HEK293 (cell line): ENCODE measurements around the gene IREB2.

Experiments used
- CTCF ChIA-PET: fragments of 350-600 bp; formaldehyde crosslinking; extraction: SDS; loops from one replicate; lab custom pipeline; 2021; ENCODE audit warnings: antibody characterized with exemption; lab: Yijun Ruan, JAX
- POLR2A ChIA-PET: fragments of 300-600 bp; formaldehyde crosslinking; extraction: SDS; loops from one replicate; lab custom pipeline; 2020; ENCODE audit warnings: antibody characterized with exemption, inconsistent platforms; lab: Yijun Ruan, JAX
- H3K27ac ChIP-seq: fragments of 200-500 bp; sonication (Bioruptor generic); 2 replicates; pipeline ENCODE4 v1.5.1; 2014; ENCODE audit warnings: low read depth, low read length, control low read depth, inconsistent platforms; ENCODE audit errors: extremely low read depth
- H3K36me3 ChIP-seq, 2 experiments: fragments of 200-500 bp in 1 of 2; sonication (Bioruptor generic) in 1 of 2; 1 replicate in 1 of 2; 2 replicates in 1 of 2; pipeline ENCODE4 v1.5.1; 2014 to 2017; ENCODE audit warnings: inconsistent platforms in 2 of 2, low read length in 2 of 2; ENCODE audit not compliant: control insufficient read depth in 2 of 2, insufficient read depth in 1 of 2
- H3K4me1 ChIP-seq: fragments of 200-500 bp; sonication (Bioruptor generic); 2 replicates; pipeline ENCODE4 v1.5.1; 2014; ENCODE audit warnings: mild to moderate bottlenecking, low read length, inconsistent platforms; ENCODE audit not compliant: control insufficient read depth, insufficient read depth
- H3K4me3 ChIP-seq: 2 replicates; pipeline ENCODE4 v1.5.1; 2011; ENCODE audit warnings: low read depth, mild to moderate bottlenecking, control low read depth, low read length, moderate library complexity
- H3K9me3 ChIP-seq: fragments of 200-500 bp; sonication (Bioruptor generic); 2 replicates; pipeline ENCODE4 v1.5.1; 2014; ENCODE audit warnings: low read depth, low read length, inconsistent platforms; ENCODE audit not compliant: control insufficient read depth, insufficient read depth
- BCL11A ChIP-seq: fragments of 450-650 bp; formaldehyde crosslinking; IDR thresholded peaks from 2 replicates; pipeline ENCODE4 v1.5.1; 2016; ENCODE audit warnings: low read depth, missing biosample characterization, missing genetic modification characterization
- EGR2 ChIP-seq: fragments of 450-650 bp; formaldehyde crosslinking; IDR thresholded peaks from 2 replicates; pipeline ENCODE4 v1.5.1; 2016; ENCODE audit warnings: low read depth, missing biosample characterization, missing genetic modification characterization
- MZF1 ChIP-seq: fragments of 450-650 bp; formaldehyde crosslinking; IDR thresholded peaks from 2 replicates; pipeline ENCODE4 v1.5.1; 2017; ENCODE audit warnings: missing biosample characterization, missing genetic modification characterization, borderline replicate concordance
- REPIN1 ChIP-seq: fragments of 450-650 bp; formaldehyde crosslinking; IDR thresholded peaks from 2 replicates; pipeline ENCODE4 v1.5.1; 2017; ENCODE audit warnings: missing biosample characterization, missing genetic modification characterization, low read depth
- SCRT2 ChIP-seq: fragments of 450-650 bp; formaldehyde crosslinking; IDR thresholded peaks from 2 replicates; pipeline ENCODE4 v1.5.1; 2016; ENCODE audit warnings: missing biosample characterization, missing genetic modification characterization
- SP2 ChIP-seq: fragments of 450-650 bp; formaldehyde crosslinking; IDR thresholded peaks from 2 replicates; pipeline ENCODE4 v1.5.1; 2016; ENCODE audit warnings: missing biosample characterization, missing genetic modification characterization
- SP7 ChIP-seq: fragments of 450-650 bp; formaldehyde crosslinking; IDR thresholded peaks from 2 replicates; pipeline ENCODE4 v1.5.1; 2016; ENCODE audit warnings: missing biosample characterization, missing genetic modification characterization
- TRIM28 ChIP-seq: IDR thresholded peaks from 2 replicates; pipeline ENCODE4 v1.6.1; 2011; ENCODE audit warnings: low read length, control low read depth, borderline replicate concordance
- ZFP69B ChIP-seq: fragments of 450-650 bp; formaldehyde crosslinking; IDR thresholded peaks from 2 replicates; pipeline ENCODE4 v1.5.1; 2016; ENCODE audit warnings: missing biosample characterization, missing genetic modification characterization
- ZNF10 ChIP-seq: fragments of 450-650 bp; formaldehyde crosslinking; IDR thresholded peaks from 2 replicates; pipeline ENCODE4 v1.5.1; 2017; ENCODE audit warnings: missing biosample characterization, missing genetic modification characterization
- ZNF184 ChIP-seq: fragments of 450-650 bp; IDR thresholded peaks from 2 replicates; pipeline ENCODE4 v1.5.1; 2018; ENCODE audit warnings: missing biosample characterization, mild to moderate bottlenecking, missing genetic modification characterization
- ZNF19 ChIP-seq: fragments of 450-650 bp; formaldehyde crosslinking; IDR thresholded peaks from 2 replicates; pipeline ENCODE4; 2016; ENCODE audit warnings: missing biosample characterization, missing genetic modification characterization, low read depth
- ZNF23 ChIP-seq: fragments of 450-650 bp; formaldehyde crosslinking; IDR thresholded peaks from 2 replicates; pipeline ENCODE4 v1.5.1; 2016; ENCODE audit warnings: missing biosample characterization, missing genetic modification characterization, borderline replicate concordance
- ZNF274 ChIP-seq, 2 experiments: fragments of 200-500 bp in 1 of 2; fragments of 450-650 bp in 1 of 2; sonication (Bioruptor generic) in 1 of 2; formaldehyde crosslinking in 1 of 2; IDR thresholded peaks; 2 replicates each; pipeline versions ENCODE4 v1.5.1 to v1.6.1; 2014 to 2016; ENCODE audit warnings: borderline replicate concordance in 1 of 2, inconsistent platforms in 1 of 2, low read length in 1 of 2, missing biosample characterization in 1 of 2, missing genetic modification characterization in 1 of 2
- ZNF335 ChIP-seq: fragments of 450-650 bp; formaldehyde crosslinking; conservative IDR thresholded peaks from 2 replicates; pipeline ENCODE4 v1.5.1; 2016; ENCODE audit warnings: missing biosample characterization, missing genetic modification characterization
- ZNF433 ChIP-seq: fragments of 450-650 bp; formaldehyde crosslinking; IDR thresholded peaks from 2 replicates; pipeline ENCODE4 v1.5.1; 2016; ENCODE audit warnings: missing biosample characterization, missing genetic modification characterization, low read depth
- ZNF48 ChIP-seq: fragments of 450-650 bp; formaldehyde crosslinking; IDR thresholded peaks from 2 replicates; pipeline ENCODE4 v1.5.1; 2016; ENCODE audit warnings: missing biosample characterization, missing genetic modification characterization
- ZNF585B ChIP-seq: fragments of 450-650 bp; formaldehyde crosslinking; IDR thresholded peaks from 2 replicates; pipeline ENCODE4 v1.5.1; 2016; ENCODE audit warnings: missing biosample characterization, missing genetic modification characterization
- ZNF600 ChIP-seq: fragments of 450-650 bp; formaldehyde crosslinking; IDR thresholded peaks from 2 replicates; pipeline ENCODE4 v1.5.1; 2016; ENCODE audit warnings: missing biosample characterization, missing genetic modification characterization
- ZNF626 ChIP-seq: fragments of 450-650 bp; sonication (Bioruptor Pico); formaldehyde crosslinking; IDR thresholded peaks from 2 replicates; pipeline ENCODE4 v1.5.1; 2018; ENCODE audit warnings: missing biosample characterization, missing genetic modification characterization, inconsistent platforms
- ZNF776 ChIP-seq: fragments of 450-650 bp; formaldehyde crosslinking; IDR thresholded peaks from 2 replicates; pipeline ENCODE4 v1.5.0; 2017; ENCODE audit warnings: missing biosample characterization, missing genetic modification characterization, borderline replicate concordance
- ZNF785 ChIP-seq: fragments of 450-650 bp; formaldehyde crosslinking; IDR thresholded peaks from 2 replicates; pipeline ENCODE4 v1.5.1; 2016; ENCODE audit warnings: missing biosample characterization, missing genetic modification characterization
- ZNF792 ChIP-seq: fragments of 450-650 bp; formaldehyde crosslinking; IDR thresholded peaks from 2 replicates; pipeline ENCODE4 v1.5.1; 2016; ENCODE audit warnings: missing biosample characterization, missing genetic modification characterization
- TF ChIP-seq, protein P1 (sequence below): IDR thresholded peaks from 2 replicates; pipeline ENCODE4 v1.6.1; 2011; ENCODE audit warnings: mild to moderate bottlenecking, low read depth, low read length, borderline replicate concordance
- TF ChIP-seq, protein P2 (sequence below): fragments of 450-650 bp; formaldehyde crosslinking; IDR thresholded peaks from 2 replicates; pipeline ENCODE4 v1.5.1; 2016; ENCODE audit warnings: missing biosample characterization, missing genetic modification characterization
- TF ChIP-seq, protein P3 (sequence below): fragments of 450-650 bp; formaldehyde crosslinking; IDR thresholded peaks from 2 replicates; pipeline ENCODE4 v1.5.1; 2017; ENCODE audit warnings: missing biosample characterization, mild to moderate bottlenecking, missing genetic modification characterization, moderate library complexity

The IREB2 gene

DNA sequence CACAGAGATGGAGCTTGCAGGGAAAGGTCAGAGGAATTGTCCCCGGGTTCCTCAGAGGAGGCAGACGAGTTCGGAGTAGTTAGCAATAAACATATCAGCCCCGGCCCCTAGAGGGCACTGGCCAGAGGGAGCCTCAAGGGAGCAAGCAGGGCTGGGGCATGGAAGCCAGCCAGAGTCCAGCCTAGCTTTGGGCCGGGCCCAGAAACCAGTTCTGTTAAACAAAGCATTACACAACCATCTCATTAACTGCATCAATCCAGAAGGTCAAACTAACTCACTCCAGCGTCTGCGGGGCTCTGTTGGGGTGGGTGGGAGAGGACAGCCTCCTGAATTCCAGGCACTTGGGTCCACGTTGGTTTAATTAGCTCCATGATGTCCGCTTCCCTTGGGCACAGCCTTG, 41.0 kb upstream of the IREB2 start:
- no peak overlapping the region for H3K4me3 ChIP-seq
- TF ChIP-seq SP2 (tag by site-specific recombination) (no peak), ZNF10 (no peak), ZNF19 (no peak), ZNF792 (no peak), ZNF23 (tag by site-specific recombination) (no peak), SP7 (tag by site-specific recombination) (no peak), MZF1 (tag by site-specific recombination) (no peak), ZNF184 (tag by site-specific recombination) (no peak), ZNF585B (no peak), ZNF335 (tag by site-specific recombination) (no peak), BCL11A (tag by site-specific recombination) (no peak), REPIN1 (tag by site-specific recombination) (no peak), ZNF48 (tag by site-specific recombination) (no peak), ZFP69B (tag by site-specific recombination) (no peak), EGR2 (tag by site-specific recombination) (no peak)
- TF ChIP-seq, protein P1, sequence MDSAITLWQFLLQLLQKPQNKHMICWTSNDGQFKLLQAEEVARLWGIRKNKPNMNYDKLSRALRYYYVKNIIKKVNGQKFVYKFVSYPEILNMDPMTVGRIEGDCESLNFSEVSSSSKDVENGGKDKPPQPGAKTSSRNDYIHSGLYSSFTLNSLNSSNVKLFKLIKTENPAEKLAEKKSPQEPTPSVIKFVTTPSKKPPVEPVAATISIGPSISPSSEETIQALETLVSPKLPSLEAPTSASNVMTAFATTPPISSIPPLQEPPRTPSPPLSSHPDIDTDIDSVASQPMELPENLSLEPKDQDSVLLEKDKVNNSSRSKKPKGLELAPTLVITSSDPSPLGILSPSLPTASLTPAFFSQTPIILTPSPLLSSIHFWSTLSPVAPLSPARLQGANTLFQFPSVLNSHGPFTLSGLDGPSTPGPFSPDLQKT, result no peak
- no peaks in the 10 kb centered on the region for H3K36me3 ChIP-seq
- ChIA-PET CTCF (interaction anchor here (0.6 to 5.0 kb wide), 7 partner anchors 9 to 89 kb away, joined by 3 to 29 read pairs (median 4); no protein-coding TSS in a partner anchor), POLR2A (no interaction called here)
- H3K9me3 ChIP-seq, result no peaks in the 10 kb centered on the region
- H3K27ac ChIP-seq, result no peak overlapping the region
- no peaks in the 10 kb centered on the region for H3K4me1 ChIP-seq

DNA sequence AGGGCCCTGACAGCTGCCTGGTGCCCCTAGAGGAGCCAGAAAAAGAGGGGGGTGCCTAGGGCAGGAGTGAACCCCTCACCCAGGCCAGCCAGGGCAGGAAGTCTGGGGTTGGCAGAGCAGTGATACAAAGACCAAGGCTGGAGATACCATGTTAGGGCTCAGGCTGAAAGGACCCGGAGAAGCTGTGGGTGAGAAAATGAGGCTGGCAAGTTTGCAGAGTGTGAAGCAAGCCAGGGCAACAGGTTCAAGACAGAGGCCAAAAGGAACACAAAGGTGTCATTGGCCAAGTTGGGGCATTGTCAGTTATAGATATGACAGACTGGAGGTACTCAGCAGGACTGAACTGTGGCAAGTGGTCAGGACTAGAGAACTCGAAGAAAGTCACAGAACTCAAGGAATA, 40.6 kb upstream of the IREB2 start:
- H3K4me1 ChIP-seq, result no peaks in the 10 kb centered on the region
- TF ChIP-seq ZNF19, result no peak
- peak; percentile 63 for TF ChIP-seq SCRT2 (tag by site-specific recombination)
- no peak for TF ChIP-seq ZNF626 (tag by site-specific recombination)
- TF ChIP-seq, all 188 proteins: peak for 1
- H3K36me3 ChIP-seq, result no peaks in the 10 kb centered on the region
- no peak overlapping the region for H3K4me3 ChIP-seq
- H3K9me3 ChIP-seq, result no peaks in the 10 kb centered on the region
- H3K27ac ChIP-seq, result no peak overlapping the region
- ChIA-PET POLR2A (no interaction called here), CTCF (interaction anchor here (0.7 to 5.0 kb wide), 5 partner anchors 9 to 88 kb away, joined by 3 to 29 read pairs (median 6); no protein-coding TSS in a partner anchor)

DNA sequence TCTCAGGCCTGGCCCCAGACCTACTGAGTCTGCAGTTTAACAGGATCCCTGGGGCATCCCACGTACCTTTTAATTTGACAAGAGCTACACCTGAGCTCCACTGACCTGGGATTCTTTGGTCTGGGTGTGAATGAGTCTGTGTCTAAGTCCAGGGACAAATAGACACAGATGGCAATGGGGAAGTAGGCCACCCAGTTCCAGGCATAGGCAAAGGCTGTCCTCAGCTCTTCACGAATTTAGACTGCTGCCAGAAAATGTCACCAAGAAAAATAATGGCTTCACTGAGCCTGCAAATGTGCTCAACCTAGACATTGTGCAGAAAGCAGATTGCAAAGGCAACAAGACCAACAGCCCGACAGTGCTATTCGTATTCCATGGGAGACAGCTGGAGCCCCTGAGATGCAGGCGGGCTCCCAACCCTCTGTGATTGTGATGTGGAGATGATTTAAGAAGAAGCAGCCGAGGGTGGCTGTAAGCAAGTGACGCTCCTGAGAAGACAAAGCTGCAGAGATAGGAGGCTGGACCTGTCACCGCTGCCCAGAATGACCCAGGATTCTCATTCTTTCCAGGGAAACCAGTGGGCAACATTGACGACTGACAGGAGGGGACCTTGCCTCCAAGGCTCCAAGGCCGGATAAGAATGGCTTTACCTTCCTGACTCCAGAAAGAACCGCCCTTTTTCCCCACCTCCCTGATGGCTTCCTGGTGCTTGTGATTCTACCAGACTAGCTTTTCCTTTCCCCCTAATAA, 39.8 kb upstream of the IREB2 start:
- Histone ChIP-seq H3K36me3 (no peaks in the 10 kb centered on the region), H3K9me3 (no peaks in the 10 kb centered on the region), H3K4me3 (no peak overlapping the region), H3K27ac (no peak overlapping the region), H3K4me1 (no peaks in the 10 kb centered on the region)
- CTCF ChIA-PET, result interaction anchor here (0.7 to 5.0 kb wide), 8 partner anchors 10 to 90 kb away, joined by 3 to 29 read pairs (median 4); partner anchors contain the start of gene CRABP1
- POLR2A ChIA-PET, result interaction anchor here (1.1 to 1.6 kb wide), 2 partner anchors 10 to 18 kb away, joined by 3 to 5 read pairs; no protein-coding TSS in a partner anchor
- TF ChIP-seq TRIM28 (no peak), ZNF785 (tag by site-specific recombination) (no peak), ZNF433 (tag by site-specific recombination) (no peak), ZNF600 (tag by site-specific recombination) (no peak), ZNF274 (IDR thresholded peaks at IDR 0.05; ENCODE audit: low read length) (no peak), ZNF274 (tag by site-specific recombination; IDR thresholded peaks at IDR 0.05; ENCODE audit: borderline replicate concordance) (no peak), ZNF10 (no peak), ZNF776 (tag by site-specific recombination) (no peak)
- TF ChIP-seq, protein P2, sequence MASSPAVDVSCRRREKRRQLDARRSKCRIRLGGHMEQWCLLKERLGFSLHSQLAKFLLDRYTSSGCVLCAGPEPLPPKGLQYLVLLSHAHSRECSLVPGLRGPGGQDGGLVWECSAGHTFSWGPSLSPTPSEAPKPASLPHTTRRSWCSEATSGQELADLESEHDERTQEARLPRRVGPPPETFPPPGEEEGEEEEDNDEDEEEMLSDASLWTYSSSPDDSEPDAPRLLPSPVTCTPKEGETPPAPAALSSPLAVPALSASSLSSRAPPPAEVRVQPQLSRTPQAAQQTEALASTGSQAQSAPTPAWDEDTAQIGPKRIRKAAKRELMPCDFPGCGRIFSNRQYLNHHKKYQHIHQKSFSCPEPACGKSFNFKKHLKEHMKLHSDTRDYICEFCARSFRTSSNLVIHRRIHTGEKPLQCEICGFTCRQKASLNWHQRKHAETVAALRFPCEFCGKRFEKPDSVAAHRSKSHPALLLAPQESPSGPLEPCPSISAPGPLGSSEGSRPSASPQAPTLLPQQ (tag by site-specific recombination), result no peak
- TF ChIP-seq, protein P3, sequence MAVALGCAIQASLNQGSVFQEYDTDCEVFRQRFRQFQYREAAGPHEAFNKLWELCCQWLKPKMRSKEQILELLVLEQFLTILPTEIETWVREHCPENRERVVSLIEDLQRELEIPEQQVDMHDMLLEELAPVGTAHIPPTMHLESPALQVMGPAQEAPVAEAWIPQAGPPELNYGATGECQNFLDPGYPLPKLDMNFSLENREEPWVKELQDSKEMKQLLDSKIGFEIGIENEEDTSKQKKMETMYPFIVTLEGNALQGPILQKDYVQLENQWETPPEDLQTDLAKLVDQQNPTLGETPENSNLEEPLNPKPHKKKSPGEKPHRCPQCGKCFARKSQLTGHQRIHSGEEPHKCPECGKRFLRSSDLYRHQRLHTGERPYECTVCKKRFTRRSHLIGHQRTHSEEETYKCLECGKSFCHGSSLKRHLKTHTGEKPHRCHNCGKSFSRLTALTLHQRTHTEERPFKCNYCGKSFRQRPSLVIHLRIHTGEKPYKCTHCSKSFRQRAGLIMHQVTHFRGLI, result no peak
